Naive thymus-derived CD4-positive, alpha-beta T cell (primary cell): ENCODE results near the gene FNIP2. TPM values are rescaled to one million over a fixed set of nuclear protein-coding genes. Genes with fewer than 3 reads are reported as not detected.
"Not testable (repeated sequence)": the region's sequence is repeated elsewhere in the genome, so short reads cannot be mapped to it uniquely, and the experiment has no call there.

ENCODE experiments used
- ATAC-seq: fragments of 150-1000 bp; cut with Tn5 transposase; 2 replicates; pipeline ENCODE4 v1.10.0; 2021; ENCODE audit warnings: mild to moderate bottlenecking, moderate library complexity
- CTCF ChIA-PET: fragments of 350-600 bp; sonication (Branson Sonifier 250); formaldehyde crosslinking; loops from one replicate; lab custom pipeline; 2021; ENCODE audit warnings: antibody characterized with exemption; lab: Charles Lee
- POLR2A ChIA-PET: fragments of 350-600 bp; sonication (Branson Sonifier 250); formaldehyde crosslinking; loops from one replicate; lab custom pipeline; 2021; ENCODE audit warnings: antibody characterized with exemption, inconsistent platforms; lab: Charles Lee
- DNase-seq, 9 donors: peaks; one replicate each; pipeline versions ENCODE4 v3.0.0 to v3.0.0-alpha.2; 2020 to 2022; ENCODE audit warnings: mixed read lengths in 1 of 9
- H3K27ac ChIP-seq: one replicate; pipeline ENCODE4 v1.7.0; 2013; ENCODE audit warnings: mild to moderate bottlenecking, low read depth, low read length, moderate library complexity
- H3K27me3 ChIP-seq, 2 donors: one replicate each; pipeline ENCODE4 v1.7.0; 2013; ENCODE audit warnings: low read length in 2 of 2, mild to moderate bottlenecking in 2 of 2, moderate library complexity in 2 of 2; ENCODE audit not compliant: control insufficient read depth in 2 of 2, insufficient read depth in 2 of 2
- H3K36me3 ChIP-seq, 3 experiments: 1 replicate in 2 of 3; 2 replicates in 1 of 3; pipeline ENCODE4 v1.7.0; 2013; ENCODE audit warnings: low read length in 3 of 3, mild to moderate bottlenecking in 3 of 3, moderate library complexity in 1 of 3; ENCODE audit not compliant: insufficient read depth in 3 of 3, control insufficient read depth in 2 of 3
- H3K4me1 ChIP-seq, 2 donors: one replicate each; pipeline ENCODE4 v1.7.0; 2013; ENCODE audit warnings: low read length in 2 of 2, mild to moderate bottlenecking in 2 of 2, moderate library complexity in 1 of 2; ENCODE audit not compliant: control insufficient read depth in 2 of 2, insufficient read depth in 2 of 2
- H3K4me3 ChIP-seq: 2 replicates; pipeline ENCODE4 v1.7.0; 2013; ENCODE audit warnings: mild to moderate bottlenecking, low read length
- H3K9me3 ChIP-seq, 3 experiments: 1 replicate in 2 of 3; 2 replicates in 1 of 3; pipeline ENCODE4 v1.7.0; 2013; ENCODE audit warnings: low read length in 3 of 3; ENCODE audit not compliant: control insufficient read depth in 2 of 3
- H3K27ac Mint-ChIP-seq, 9 donors: one replicate each; pipeline ENCODE4 v1.8.0; 2020 to 2022; ENCODE audit warnings: mixed read lengths in 9 of 9, mild to moderate bottlenecking in 8 of 9, moderate library complexity in 5 of 9, inconsistent platforms in 2 of 9
- H3K27me3 Mint-ChIP-seq, 5 donors: one replicate each; pipeline ENCODE4 v1.8.0; 2021 to 2022; ENCODE audit warnings: mixed read lengths in 5 of 5, mild to moderate bottlenecking in 1 of 5
- H3K36me3 Mint-ChIP-seq, 5 donors: one replicate each; pipeline ENCODE4 v1.8.0; 2020 to 2022; ENCODE audit warnings: mixed read lengths in 5 of 5, mild to moderate bottlenecking in 3 of 5, inconsistent platforms in 1 of 5
- H3K4me1 Mint-ChIP-seq, 7 donors: one replicate each; pipeline ENCODE4 v1.8.0; 2020 to 2022; ENCODE audit warnings: mixed read lengths in 7 of 7, mild to moderate bottlenecking in 3 of 7, inconsistent platforms in 1 of 7
- H3K4me3 Mint-ChIP-seq, 10 donors: one replicate each; pipeline ENCODE4 v1.8.0; 2020 to 2022; ENCODE audit warnings: mild to moderate bottlenecking in 10 of 10, mixed read lengths in 10 of 10, moderate library complexity in 6 of 10, inconsistent platforms in 2 of 10
- H3K9me3 Mint-ChIP-seq, 11 donors: one replicate each; pipeline ENCODE4 v1.8.0; 2020 to 2022; ENCODE audit warnings: mixed read lengths in 11 of 11, mild to moderate bottlenecking in 4 of 11, inconsistent platforms in 1 of 11, moderate library complexity in 1 of 11
- intact Hi-C, 2 donors: fragments of 100-400 bp; cut with micrococcal nuclease; formaldehyde crosslinking; loops; one replicate each; pipeline ENCODE4 v1.15.1; 2023
- polyA plus RNA-seq, 2 donors: library from polyadenylated mRNA; unstranded; fragments of 300-500 nt; fragmentation: Illumina TruSeq; gene quantifications; one replicate each; pipeline ENCODE4 v1.2.3, GENCODE V29; 2021
- total RNA-seq, 6 experiments: library from RNA in 5 of 6; stranded (reverse) in 5 of 6; gene quantifications; 1 replicate in 5 of 6; 2 replicates in 1 of 6; pipeline ENCODE4 v1.2.3 and lab custom pipeline; 2021 to 2026

Gene FNIP2
- total and polyA plus RNA-seq, 7 experiments from 2014 or later, result 2.3 to 19.5 (median 10.4) TPM

- POLR2A ChIA-PET, result not testable (repeated sequence)
Measured at GRCh38 chr4:158746537-158746936, 22.3 kb upstream of the FNIP2 start.

GRCh38 chr4:158750379-158750778 lies 18.4 kb upstream of the FNIP2 start:
- Mint-ChIP-seq H3K4me3 (no peak overlapping the region), H3K4me1 (no peaks in the 10 kb centered on the region), H3K27me3 (peaks cover 0 to 14% (median 0%) of the 10 kb centered on the region in 5 donors), H3K27ac (no peak overlapping the region), H3K36me3 (no peaks in the 10 kb centered on the region), H3K9me3 (peaks cover 0 to 4% (median 0%) of the 10 kb centered on the region in 11 donors)
- POLR2A ChIA-PET, result no interaction called here
- CTCF ChIA-PET, result no interaction called here
- no peaks in the 10 kb centered on the region for H3K27me3 ChIP-seq
- DNase-seq, result no peak
- H3K27ac ChIP-seq, result no peak overlapping the region
- no peak overlapping the region for H3K4me3 ChIP-seq
- ATAC-seq, result no peak
- no peaks in the 10 kb centered on the region for H3K4me1 ChIP-seq
- no peaks in the 10 kb centered on the region for H3K9me3 ChIP-seq
- intact Hi-C loops, result no loop called here
- no peaks in the 10 kb centered on the region for H3K36me3 ChIP-seq

More at GRCh38 chr4:158746537-158746936, 22.3 kb upstream of the FNIP2 start:
- H3K27ac Mint-ChIP-seq, H3K36me3 ChIP-seq, CTCF ChIA-PET, ATAC-seq, intact Hi-C loops, H3K27me3 Mint-ChIP-seq, H3K4me3 ChIP-seq, H3K27ac ChIP-seq, H3K4me1 ChIP-seq, H3K4me3 Mint-ChIP-seq, H3K9me3 Mint-ChIP-seq, DNase-seq, H3K36me3 Mint-ChIP-seq, H3K27me3 ChIP-seq, H3K9me3 ChIP-seq, H3K4me1 Mint-ChIP-seq: not testable (repeated sequence)

- Histone ChIP-seq H3K4me1 (no peaks in the 10 kb centered on the region), H3K36me3 (no peaks in the 10 kb centered on the region), H3K27me3 (no peaks in the 10 kb centered on the region), H3K4me3 (no peak overlapping the region), H3K27ac (no peak overlapping the region), H3K9me3 (no peaks in the 10 kb centered on the region)
- peaks cover 6 to 33% (median 12%) of the 10 kb centered on the region in 5 donors for H3K27me3 Mint-ChIP-seq
- ChIA-PET CTCF (interaction anchor here (0.6 kb wide), 1 partner anchor 30 kb away, joined by 6 read pairs; no protein-coding TSS in a partner anchor), POLR2A (no interaction called here)
- DNase-seq, result no peak
- intact Hi-C loops, result no loop called here
- H3K27ac Mint-ChIP-seq, result no peak overlapping the region
- H3K36me3 Mint-ChIP-seq, result peaks cover 0 to 8% (median 3%) of the 10 kb centered on the region in 5 donors
- H3K9me3 Mint-ChIP-seq, result peaks cover 0 to 9% (median 5%) of the 10 kb centered on the region in 11 donors
- no peaks in the 10 kb centered on the region for H3K4me1 Mint-ChIP-seq
- no peak overlapping the region for H3K4me3 Mint-ChIP-seq
- ATAC-seq, result no peak
Measured at GRCh38 chr4:158754385-158755180, 14.2 kb upstream of the FNIP2 start.

GRCh38 chr4:158755819-158756218 lies 13.0 kb upstream of the FNIP2 start:
- CTCF ChIA-PET, ATAC-seq, H3K4me1 Mint-ChIP-seq, H3K9me3 Mint-ChIP-seq, DNase-seq, H3K4me3 Mint-ChIP-seq, POLR2A ChIA-PET, H3K4me3 ChIP-seq, intact Hi-C loops, H3K27me3 ChIP-seq, H3K27ac Mint-ChIP-seq, H3K9me3 ChIP-seq, H3K36me3 ChIP-seq, H3K4me1 ChIP-seq, H3K27ac ChIP-seq, H3K36me3 Mint-ChIP-seq: not testable (repeated sequence)
- H3K27me3 Mint-ChIP-seq, result peaks cover 7 to 33% (median 12%) of the 10 kb centered on the region in 5 donors

- Mint-ChIP-seq H3K9me3 (peaks cover 0 to 9% (median 5%) of the 10 kb centered on the region in 11 donors), H3K36me3 (peaks cover 0 to 11% (median 4%) of the 10 kb centered on the region in 5 donors), H3K4me3 (no peak overlapping the region), H3K27ac (no peak overlapping the region), H3K27me3 (peaks cover 9 to 30% (median 12%) of the 10 kb centered on the region in 5 donors), H3K4me1 (no peaks in the 10 kb centered on the region)
- ATAC-seq (no peak), DNase-seq (no peak)
- no peaks in the 10 kb centered on the region for H3K4me1 ChIP-seq
- no peak overlapping the region for H3K27ac ChIP-seq
- ChIA-PET CTCF (no interaction called here), POLR2A (no interaction called here)
- H3K4me3 ChIP-seq, result no peak overlapping the region
- no peaks in the 10 kb centered on the region for H3K27me3 ChIP-seq
- no peaks in the 10 kb centered on the region for H3K9me3 ChIP-seq
- no peaks in the 10 kb centered on the region for H3K36me3 ChIP-seq
- intact Hi-C loops, result no loop called here
Measured at GRCh38 chr4:158756588-158756987, 12.2 kb upstream of the FNIP2 start.

GRCh38 chr4:158758142-158758541 lies 10.7 kb upstream of the FNIP2 start:
- ATAC-seq (no peak), DNase-seq (no peak)
- H3K9me3 Mint-ChIP-seq, result peaks cover 0 to 10% (median 5%) of the 10 kb centered on the region in 11 donors
- no peaks in the 10 kb centered on the region for H3K4me1 ChIP-seq
- no peak overlapping the region for H3K4me3 Mint-ChIP-seq
- H3K27ac Mint-ChIP-seq, result no peak overlapping the region
- intact Hi-C loops, result no loop called here
- H3K36me3 ChIP-seq, result no peaks in the 10 kb centered on the region
- no peaks in the 10 kb centered on the region for H3K9me3 ChIP-seq
- no peak overlapping the region for H3K27ac ChIP-seq
- peaks cover 11 to 30% (median 12%) of the 10 kb centered on the region in 5 donors for H3K27me3 Mint-ChIP-seq
- no peak overlapping the region for H3K4me3 ChIP-seq
- no peaks in the 10 kb centered on the region for H3K27me3 ChIP-seq
- CTCF ChIA-PET, result no interaction called here
- peaks cover 0 to 11% (median 4%) of the 10 kb centered on the region in 5 donors for H3K36me3 Mint-ChIP-seq
- POLR2A ChIA-PET, result no interaction called here
- H3K4me1 Mint-ChIP-seq, result no peaks in the 10 kb centered on the region

- H3K36me3 Mint-ChIP-seq, result peaks cover 0 to 11% (median 4%) of the 10 kb centered on the region in 5 donors
- Histone ChIP-seq H3K4me3 (no peak overlapping the region), H3K9me3 (no peaks in the 10 kb centered on the region), H3K36me3 (no peaks in the 10 kb centered on the region), H3K4me1 (no peaks in the 10 kb centered on the region), H3K27ac (no peak overlapping the region), H3K27me3 (no peaks in the 10 kb centered on the region)
- peaks cover 11 to 30% (median 12%) of the 10 kb centered on the region in 5 donors for H3K27me3 Mint-ChIP-seq
- intact Hi-C loops, result no loop called here
- CTCF ChIA-PET, result no interaction called here
- peaks cover 0 to 10% (median 5%) of the 10 kb centered on the region in 11 donors for H3K9me3 Mint-ChIP-seq
- H3K27ac Mint-ChIP-seq, result no peak overlapping the region
- no peak for DNase-seq
- H3K4me1 Mint-ChIP-seq, result no peaks in the 10 kb centered on the region
- ATAC-seq, result no peak
- POLR2A ChIA-PET, result no interaction called here
- no peak overlapping the region for H3K4me3 Mint-ChIP-seq
Measured at GRCh38 chr4:158758703-158759102, 10.1 kb upstream of the FNIP2 start.
